ENCODE measurements around the gene SMIM41.

SMIM41 gene

DNA sequence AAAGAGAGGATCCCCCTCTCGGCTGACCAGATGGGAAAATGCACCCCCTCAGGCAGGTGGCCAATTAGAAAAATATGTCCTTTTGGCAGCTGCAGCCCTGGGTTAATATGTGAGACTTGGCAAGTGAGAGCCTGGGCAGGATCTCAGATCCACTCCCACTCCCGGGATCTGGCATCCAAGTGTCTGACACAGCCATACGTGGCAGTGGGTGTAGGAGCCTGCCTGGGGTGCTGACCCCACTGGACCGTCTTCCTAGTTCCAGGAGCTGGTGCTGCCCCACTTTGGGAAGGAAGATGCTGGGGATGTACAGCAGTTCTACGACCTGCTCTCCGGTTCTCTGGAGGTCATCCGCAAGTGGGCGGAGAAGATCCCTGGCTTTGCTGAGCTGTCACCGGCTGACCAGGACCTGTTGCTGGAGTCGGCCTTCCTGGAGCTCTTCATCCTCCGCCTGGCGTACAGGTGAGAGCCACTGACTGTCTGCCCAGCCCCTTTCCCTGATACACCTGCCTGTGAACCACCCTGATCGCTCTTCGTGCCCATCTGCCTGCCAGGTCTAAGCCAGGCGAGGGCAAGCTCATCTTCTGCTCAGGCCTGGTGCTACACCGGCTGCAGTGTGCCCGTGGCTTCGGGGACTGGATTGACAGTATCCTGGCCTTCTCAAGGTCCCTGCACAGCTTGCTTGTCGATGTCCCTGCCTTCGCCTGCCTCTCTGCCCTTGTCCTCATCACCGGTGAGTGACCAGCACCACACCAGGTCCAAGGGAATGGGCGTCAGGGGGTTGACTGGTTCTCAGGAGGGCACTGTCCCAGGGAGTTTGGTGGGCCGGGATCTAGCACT is 22.5 kb upstream of the SMIM41 start:
- Histone ChIP-seq H3K27me3 (ENCODE audit: insufficient read depth, poor library complexity, severe bottlenecking) (no peaks in the 10 kb centered on the region), H3K4me3 (replicated peaks; ENCODE audit: insufficient read depth, low read length) (no peak overlapping the region), H3K27ac (replicated peaks) (no peak overlapping the region)
- no peak for DNase-seq (ENCODE audit: low read depth in 1 of 2, low spot score in 1 of 2)
- TF ChIP-seq CTCF (IDR thresholded peaks at IDR 0.05; ENCODE audit: insufficient read depth, low read length), result no peak
- TF ChIP-seq POLR2AphosphoS5 (IDR thresholded peaks at IDR 0.05; ENCODE audit: low read depth), result no peak
- TF ChIP-seq SPI1 (IDR thresholded peaks at IDR 0.05; ENCODE audit: borderline replicate concordance, low read depth), result no peak
- TF ChIP-seq GABPA (IDR thresholded peaks at IDR 0.05; ENCODE audit: low read depth), result no peak
- no peak for TF ChIP-seq REST (IDR thresholded peaks at IDR 0.05; ENCODE audit: insufficient replicate concordance, low read depth)

DNA sequence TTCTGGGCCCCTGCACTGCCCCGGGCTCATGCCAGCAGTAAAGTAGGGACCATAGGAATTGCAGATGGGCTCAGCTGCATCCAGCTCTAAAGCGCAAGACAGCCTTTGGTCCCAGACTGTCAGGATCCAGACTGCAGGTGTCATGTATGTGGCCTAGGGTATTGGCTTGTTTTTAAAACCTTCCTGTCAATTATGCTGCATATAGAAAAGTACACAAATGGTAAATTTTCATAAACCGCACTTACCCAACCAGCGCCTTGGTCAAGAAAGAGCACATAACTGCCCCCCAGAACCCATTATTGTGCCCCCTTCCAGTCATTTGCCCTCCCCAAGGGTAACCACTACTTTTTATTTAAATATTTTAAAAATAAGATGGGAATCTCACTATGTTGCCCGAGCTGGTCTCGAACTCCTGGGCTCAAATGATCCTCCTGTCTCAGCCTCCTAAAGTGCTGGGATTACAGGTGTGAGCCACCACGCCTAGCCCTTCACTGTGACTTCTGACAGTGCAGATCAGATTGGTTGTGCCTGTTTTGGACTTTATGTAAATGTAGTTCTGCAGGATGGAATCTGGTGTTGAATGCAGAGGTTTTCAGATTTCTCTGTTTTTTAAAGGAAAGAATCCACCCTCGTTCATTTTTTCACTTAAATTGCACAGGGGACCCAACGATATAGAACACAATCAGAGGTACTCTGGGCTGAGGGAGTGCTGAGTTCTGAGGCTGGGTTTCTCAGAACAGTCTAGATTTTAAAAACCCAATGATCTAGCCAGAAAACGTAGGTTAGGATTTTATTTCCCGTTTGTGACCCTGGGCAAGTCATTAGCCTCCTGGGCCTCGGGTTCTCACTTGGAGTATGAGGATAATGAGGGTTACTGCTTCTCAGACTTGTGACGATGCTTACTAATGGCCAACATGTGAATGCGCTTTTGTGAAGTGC is 21.6 kb upstream of the SMIM41 start:
- H3K27me3 ChIP-seq (ENCODE audit: insufficient read depth, poor library complexity, severe bottlenecking), result no peaks in the 10 kb centered on the region
- DNase-seq (ENCODE audit: low read depth in 1 of 2, low spot score in 1 of 2), result no peak
- no peak overlapping the region for H3K27ac ChIP-seq (replicated peaks)
- TF ChIP-seq GABPA (IDR thresholded peaks at IDR 0.05; ENCODE audit: low read depth) (no peak), POLR2AphosphoS5 (IDR thresholded peaks at IDR 0.05; ENCODE audit: low read depth) (no peak)
- H3K4me3 ChIP-seq (replicated peaks; ENCODE audit: insufficient read depth, low read length), result no peak overlapping the region

- H3K4me3 ChIP-seq (replicated peaks; ENCODE audit: insufficient read depth, low read length), result no peak overlapping the region
- no peak overlapping the region for H3K27ac ChIP-seq (replicated peaks)
- no peaks in the 10 kb centered on the region for H3K27me3 ChIP-seq (ENCODE audit: insufficient read depth, poor library complexity, severe bottlenecking)
- TF ChIP-seq SPI1 (IDR thresholded peaks at IDR 0.05; ENCODE audit: borderline replicate concordance, low read depth) (no peak), POLR2AphosphoS5 (IDR thresholded peaks at IDR 0.05; ENCODE audit: low read depth) (no peak), CTCF (IDR thresholded peaks at IDR 0.05; ENCODE audit: insufficient read depth, low read length) (no peak), GABPA (IDR thresholded peaks at IDR 0.05; ENCODE audit: low read depth) (no peak), REST (IDR thresholded peaks at IDR 0.05; ENCODE audit: insufficient replicate concordance, low read depth) (no peak)
- DNase-seq (ENCODE audit: low read depth in 1 of 2, low spot score in 1 of 2), result no peak
Observed at GRCh38 chr12:52058631-52059361, 20.7 kb upstream of the SMIM41 start.

Measured in HL-60 (cell line).